Iris pigment epithelial cell (primary cell): Measurements from ENCODE around the gene PTPRT.
"Not testable (repeated sequence)": the region's sequence is repeated elsewhere in the genome, so short reads cannot be mapped to it uniquely, and the experiment has no call there.

ENCODE experiments used
- DNase-seq: peaks from one replicate; pipeline ENCODE4 v3.0.0-alpha.2; 2011; ENCODE audit warnings: low read depth

The PTPRT gene

DNA sequence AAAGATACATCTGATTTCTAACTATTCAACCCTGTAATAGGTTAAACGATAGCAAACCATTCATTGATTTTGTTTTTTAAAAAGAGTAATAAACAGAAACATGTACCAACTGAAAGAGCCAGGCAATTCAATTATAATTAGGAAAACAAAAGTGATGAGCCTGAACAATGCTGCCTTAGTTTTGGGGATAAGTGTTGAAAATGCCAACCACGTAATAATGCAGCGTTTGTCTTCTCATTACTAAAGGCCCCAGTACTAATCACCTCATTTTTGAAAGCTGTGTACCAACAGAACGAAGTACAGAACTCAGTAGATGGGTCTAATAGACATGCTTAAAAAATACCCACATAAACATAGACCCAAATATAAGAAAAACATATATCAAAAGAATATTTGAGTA lies 907.9 kb downstream of the PTPRT start:
- DNase-seq, result no peak

DNA sequence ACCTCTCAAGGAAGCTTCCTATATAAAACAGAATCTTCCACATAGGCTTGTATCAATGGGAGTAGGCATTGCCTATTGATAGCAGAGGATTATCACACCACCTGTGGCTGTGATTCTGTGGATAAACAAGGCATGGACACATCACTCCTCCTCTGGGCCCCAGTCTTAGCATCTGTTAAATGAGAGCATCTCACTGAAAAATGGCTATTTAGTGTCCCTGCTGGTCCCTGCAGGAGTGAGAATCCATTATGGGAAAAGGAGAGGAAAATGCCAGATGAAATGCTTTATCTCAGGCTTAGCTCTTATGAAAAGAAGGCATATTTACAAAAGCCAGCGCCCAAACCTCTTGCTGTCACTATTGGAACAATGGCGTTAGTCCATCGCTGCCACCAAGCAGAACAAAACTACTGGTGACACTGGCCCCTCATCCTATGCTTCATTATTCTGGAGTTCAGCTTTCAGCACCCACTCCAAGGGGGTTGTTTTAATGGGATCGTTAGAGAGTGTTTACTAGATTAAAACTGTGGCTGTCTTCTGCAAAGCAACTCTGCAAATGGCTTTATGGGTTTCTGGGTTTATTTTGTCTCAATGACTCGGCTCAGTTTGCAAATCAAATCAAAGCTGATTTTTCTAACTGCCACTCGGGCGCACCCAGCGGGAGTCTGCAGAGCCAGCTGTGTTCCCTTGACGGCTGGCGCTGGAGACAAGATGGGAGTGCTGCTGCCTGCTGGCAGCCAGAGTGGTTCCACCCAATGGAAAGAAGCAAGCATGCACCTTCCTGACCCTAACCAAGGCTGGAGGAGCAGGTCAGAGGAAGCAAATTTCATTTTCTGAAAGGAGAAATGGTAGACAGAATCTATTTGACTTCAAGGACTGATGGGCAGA lies 912.7 kb downstream of the PTPRT start:
- no peak for DNase-seq

DNA sequence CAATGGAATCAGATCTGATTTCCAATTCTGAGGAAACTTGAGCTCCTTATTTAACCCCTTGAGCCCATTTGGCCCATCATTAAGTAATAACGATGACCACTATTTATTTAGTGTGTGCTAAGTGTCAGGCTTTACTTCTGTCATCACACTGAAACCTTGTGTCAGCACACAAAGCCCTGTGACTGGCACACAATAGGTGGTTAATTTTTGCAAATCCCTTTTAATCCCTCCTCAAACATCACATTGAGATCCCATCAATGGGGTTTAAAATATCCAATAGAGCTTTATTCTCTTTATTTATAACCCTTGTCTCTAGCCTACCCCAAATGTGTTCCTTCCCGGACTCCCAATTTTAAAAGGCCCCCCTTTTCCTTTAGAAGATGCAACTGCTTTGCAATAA lies 914.7 kb downstream of the PTPRT start:
- DNase-seq, result no peak

GRCh38 chr20:42272516-42272915 lies 917.2 kb downstream of the PTPRT start:
- no peak for DNase-seq

GRCh38 chr20:42270539-42270938 lies 919.2 kb downstream of the PTPRT start:
- DNase-seq, result no peak

DNA sequence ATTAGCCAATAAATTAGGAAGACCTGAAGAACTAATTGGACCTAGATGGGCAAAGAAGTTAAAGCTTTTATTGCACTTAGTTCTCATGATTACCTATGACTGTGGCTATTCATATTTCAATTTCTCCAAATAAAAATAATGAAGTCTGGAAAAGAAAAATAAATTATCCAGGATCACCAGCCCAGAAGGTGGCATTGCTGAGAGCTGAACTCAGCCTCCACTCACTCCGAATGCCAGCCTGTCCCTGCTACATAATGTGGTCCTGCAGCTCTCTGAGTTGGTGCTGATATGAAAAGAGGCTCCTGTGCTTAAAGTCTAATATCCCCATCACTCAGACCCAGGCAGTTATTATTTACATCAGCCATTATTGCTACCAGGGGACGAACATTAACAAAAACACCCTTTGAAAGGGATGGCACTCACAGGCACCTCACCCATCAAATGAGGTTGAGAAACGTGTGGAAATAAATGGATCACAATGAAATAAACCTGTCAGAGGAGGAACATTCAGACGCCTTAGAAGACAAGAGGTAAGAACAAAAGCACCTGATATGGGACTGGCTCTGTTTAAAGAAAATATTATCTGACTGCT lies 921.8 kb downstream of the PTPRT start:
- DNase-seq, result no peak

DNA sequence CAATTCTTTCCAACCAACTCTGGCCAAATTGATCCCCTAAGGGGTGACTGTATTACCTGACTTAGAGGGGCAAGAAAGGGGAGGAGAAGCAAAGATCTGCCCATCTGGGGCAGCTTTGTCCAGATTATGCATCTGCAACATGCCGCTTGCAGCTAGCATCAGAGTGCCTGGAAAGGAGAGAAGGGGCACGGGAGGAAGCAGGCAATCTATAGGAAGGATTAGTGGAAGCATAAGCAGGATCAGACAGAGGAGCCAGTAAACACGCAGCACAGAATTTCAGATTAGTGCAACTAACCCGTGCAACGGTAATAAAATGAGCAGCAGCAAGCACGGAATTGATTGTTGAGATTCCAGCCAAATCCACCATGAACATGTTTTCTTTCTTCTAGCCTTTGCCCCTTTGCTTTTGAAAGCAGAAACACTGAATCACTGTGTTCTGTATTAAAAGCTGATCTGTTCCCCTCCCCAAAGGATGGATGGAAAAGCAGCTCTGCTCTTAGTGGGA lies 927.9 kb downstream of the PTPRT start:
- no peak for DNase-seq

DNA sequence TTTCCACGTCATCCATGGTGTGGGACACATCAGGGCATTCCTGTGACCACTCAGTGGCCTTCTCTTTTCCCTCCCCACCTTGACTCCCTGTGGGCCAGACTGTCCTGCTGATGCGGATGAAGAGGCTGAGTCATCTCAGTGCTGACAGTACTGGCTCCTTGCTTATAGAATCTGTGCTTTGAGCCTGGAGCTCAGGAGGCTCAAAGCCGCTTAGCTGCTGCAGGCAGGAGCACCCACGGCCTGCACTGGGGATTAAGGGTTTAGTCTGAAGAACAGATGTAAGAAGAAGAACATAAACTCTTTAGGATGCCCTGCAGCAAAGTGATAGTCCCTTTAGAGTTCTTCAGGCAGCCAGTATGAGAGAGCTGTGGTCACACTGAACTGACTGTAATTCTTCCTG lies 929.5 kb downstream of the PTPRT start:
- DNase-seq, result no peak

DNA sequence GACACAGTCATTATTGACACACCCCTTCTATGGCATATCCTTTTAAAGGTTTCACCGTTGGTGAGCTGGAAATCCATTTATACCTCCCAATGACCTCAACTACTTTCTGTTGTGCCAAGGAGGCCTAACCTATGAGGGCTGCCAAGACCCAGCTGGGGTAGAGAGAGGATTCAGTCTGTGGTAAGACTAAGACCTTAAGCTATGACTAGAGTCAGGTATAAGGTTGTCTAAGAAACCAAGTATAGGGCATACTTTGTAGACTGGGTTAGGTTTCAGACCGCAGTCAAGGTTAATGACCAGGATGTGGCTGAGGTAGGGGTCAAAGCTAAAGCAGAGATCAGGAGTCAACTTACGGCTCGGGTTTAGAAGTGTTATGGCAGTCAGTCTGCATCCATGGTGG lies 930.3 kb downstream of the PTPRT start:
- DNase-seq, result no peak

DNA sequence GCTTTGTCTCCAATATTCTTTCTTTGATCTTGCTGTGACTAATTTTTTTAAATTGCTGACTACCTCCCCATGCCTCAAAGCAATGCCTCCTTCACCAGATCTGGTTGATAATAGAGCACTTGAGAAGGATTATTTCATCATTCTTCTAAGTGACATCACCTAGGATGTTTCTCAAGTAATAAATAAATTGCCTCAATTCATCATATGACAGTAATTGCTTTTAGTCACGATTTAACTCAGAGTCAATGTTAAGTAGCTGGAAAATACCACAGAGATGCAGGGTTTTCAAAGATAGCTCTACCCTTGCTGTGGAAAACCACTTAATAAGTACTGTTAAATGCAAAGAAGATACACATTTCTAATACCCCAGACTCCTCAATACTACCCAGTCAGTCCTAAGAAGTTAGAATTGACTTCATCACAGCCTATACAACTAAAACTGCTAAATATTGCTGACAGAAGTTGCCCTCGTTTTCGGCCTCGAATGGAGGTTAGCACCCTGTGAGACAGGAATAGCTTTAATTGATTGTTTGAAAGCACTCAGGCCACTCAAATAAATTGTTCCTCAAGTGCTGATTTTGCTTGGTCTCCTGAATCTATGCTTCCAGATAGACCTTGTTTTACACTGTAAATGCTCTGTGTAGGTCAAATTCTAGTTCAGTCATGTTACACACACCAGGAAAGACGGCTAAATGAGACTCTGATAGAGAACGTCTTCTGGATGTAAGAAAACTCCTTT lies 931.0 kb downstream of the PTPRT start:
- DNase-seq, result no peak

DNA sequence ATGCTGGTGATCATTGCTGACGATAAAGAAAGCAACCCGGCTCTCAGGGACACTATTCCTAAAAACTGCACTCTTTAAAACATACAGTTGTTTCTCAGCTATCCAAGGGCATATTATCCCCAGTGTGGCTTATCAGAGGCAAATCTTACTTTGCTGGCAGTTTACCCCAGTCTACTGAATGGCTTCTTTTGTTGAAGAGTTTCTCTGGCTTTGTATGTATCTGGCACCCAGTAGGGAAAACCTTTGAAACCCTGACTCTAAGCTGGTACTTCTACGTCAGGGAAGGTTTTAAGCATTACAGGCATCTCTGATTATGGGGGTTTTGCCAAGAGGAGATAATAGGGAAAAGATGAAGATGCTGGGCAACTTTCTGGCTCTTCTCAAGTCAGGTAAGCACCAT lies 933.9 kb downstream of the PTPRT start:
- no peak for DNase-seq

DNA sequence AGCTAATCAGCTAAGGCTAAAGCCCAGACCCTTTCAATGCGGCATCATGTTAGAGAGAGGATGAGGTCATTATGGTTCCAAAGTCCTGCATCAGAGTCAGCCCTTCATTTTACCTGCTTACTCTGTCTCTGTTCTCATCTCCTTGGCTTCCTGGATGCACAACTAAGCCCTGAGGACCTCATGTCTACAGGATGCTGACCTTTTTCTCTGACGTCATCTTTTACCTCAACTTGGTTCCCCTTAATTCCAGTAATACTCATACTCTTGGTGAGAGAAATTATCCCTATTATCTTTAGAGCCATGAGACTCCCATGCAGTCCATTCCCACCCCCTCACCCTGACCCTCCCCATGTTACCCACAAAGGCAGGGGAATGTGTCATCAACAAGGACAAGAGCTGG lies 935.0 kb downstream of the PTPRT start:
- DNase-seq, result no peak

- no peak for DNase-seq
Measured at GRCh38 chr20:42252116-42252515, 937.6 kb downstream of the PTPRT start.

DNA sequence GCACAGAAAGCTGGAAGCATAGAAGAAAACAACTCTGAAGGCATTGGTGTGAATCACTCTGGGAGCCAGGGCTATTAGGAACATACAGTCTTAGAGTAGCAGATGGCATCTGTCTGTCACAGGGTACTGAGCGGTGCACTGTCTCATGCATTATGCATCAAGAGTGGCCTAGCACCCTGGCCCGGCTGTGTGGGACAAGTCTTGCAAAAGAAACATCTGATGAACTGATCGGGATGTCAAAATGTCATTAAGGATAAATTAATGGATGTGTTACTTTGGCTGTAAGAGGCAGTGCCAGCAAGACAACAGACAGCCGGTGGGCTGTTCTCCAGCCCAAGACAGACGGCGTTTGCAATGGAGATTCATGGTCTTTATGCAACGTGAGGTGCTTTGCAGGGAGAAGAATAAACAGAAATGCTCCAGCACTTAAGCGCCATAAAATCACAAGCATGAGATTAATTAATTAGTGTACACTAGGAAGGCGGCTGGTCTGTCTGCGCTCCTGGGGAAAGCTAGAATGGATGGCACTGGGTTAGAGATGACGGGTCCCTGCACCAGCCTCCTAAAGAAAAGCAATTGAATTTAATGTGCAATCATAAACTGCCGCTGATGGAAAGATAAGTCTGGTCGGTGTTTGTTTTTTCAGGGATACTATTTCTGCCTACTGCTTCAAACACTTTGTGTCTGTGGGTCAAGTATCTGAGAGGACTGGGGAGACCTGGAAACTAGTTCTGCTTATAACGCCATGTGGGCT lies 970.9 kb downstream of the PTPRT start:
- no peak for DNase-seq

GRCh38 chr20:42214074-42214473 lies 975.6 kb downstream of the PTPRT start:
- DNase-seq, result no peak

- DNase-seq, result no peak
Measured at GRCh38 chr20:42212391-42212790, 977.3 kb downstream of the PTPRT start.

- DNase-seq, result not testable (repeated sequence)
Measured at GRCh38 chr20:42206557-42206956, 983.1 kb downstream of the PTPRT start.

- DNase-seq, result no peak
Measured at GRCh38 chr20:42204109-42204660, 985.5 kb downstream of the PTPRT start.

GRCh38 chr20:42197599-42197998 lies 992.1 kb downstream of the PTPRT start:
- no peak for DNase-seq

GRCh38 chr20:42193119-42193518 lies 996.6 kb downstream of the PTPRT start:
- no peak for DNase-seq

GRCh38 chr20:42192321-42192720 lies 997.4 kb downstream of the PTPRT start:
- no peak for DNase-seq
